HL-60 (cell line): ENCODE results near the gene FCN1.

ENCODE experiments used
- CTCF ChIP-seq: IDR thresholded peaks from one replicate; pipeline ENCODE4 v1.5.1; 2011; ENCODE audit warnings: low read length, control low read depth, inconsistent platforms; ENCODE audit not compliant: insufficient read depth
- GABPA ChIP-seq: IDR thresholded peaks from 2 replicates; pipeline ENCODE4 v1.6.1; 2012; ENCODE audit warnings: low read depth
- POLR2AphosphoS5 ChIP-seq: IDR thresholded peaks from 2 replicates; pipeline ENCODE4 v1.6.1; 2012; ENCODE audit warnings: low read depth
- TF ChIP-seq, protein P1 (sequence below): IDR thresholded peaks from 2 replicates; pipeline ENCODE4 v1.6.1; 2012; ENCODE audit warnings: low read depth; ENCODE audit not compliant: insufficient replicate concordance

DNA sequence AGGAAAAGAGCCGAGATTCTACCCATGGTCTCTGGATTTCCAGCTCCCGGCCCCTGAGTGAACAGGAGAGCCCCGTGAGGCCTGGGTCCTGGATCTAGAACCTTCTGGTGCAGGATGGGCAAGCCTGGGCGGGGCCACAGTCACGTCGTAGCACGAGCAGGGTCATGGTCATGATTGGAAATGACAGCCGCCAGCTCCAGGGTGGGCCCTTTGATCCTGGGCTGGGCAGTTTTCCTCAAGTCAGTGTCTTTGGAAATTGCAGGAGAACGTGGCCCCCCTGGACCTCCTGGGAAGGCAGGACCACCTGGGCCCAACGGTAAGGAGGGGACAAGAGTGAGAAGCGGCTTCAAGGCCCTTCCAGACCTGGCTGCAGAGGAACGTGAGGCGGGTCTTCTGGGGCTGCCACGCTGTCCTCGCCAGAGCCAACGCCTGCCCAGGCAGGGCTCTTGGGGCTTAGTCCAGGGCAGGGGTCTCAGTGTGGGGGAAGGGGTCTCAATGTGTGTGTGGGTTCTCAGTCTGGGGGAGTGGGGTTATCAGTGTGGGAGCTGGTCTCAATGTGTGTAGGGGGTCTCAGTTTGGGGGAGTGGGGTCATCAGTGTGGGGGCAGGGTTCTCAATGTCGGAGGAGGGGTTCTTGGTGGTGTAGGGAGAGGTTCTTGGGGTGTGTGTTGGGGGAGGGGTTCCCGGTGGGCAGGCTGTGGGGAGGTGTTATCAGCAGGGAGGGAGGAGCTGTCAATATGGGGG lies 34.5 kb downstream of the FCN1 start:
- TF ChIP-seq CTCF (no peak), POLR2AphosphoS5 (no peak), GABPA (no peak)
- TF ChIP-seq, protein P1, sequence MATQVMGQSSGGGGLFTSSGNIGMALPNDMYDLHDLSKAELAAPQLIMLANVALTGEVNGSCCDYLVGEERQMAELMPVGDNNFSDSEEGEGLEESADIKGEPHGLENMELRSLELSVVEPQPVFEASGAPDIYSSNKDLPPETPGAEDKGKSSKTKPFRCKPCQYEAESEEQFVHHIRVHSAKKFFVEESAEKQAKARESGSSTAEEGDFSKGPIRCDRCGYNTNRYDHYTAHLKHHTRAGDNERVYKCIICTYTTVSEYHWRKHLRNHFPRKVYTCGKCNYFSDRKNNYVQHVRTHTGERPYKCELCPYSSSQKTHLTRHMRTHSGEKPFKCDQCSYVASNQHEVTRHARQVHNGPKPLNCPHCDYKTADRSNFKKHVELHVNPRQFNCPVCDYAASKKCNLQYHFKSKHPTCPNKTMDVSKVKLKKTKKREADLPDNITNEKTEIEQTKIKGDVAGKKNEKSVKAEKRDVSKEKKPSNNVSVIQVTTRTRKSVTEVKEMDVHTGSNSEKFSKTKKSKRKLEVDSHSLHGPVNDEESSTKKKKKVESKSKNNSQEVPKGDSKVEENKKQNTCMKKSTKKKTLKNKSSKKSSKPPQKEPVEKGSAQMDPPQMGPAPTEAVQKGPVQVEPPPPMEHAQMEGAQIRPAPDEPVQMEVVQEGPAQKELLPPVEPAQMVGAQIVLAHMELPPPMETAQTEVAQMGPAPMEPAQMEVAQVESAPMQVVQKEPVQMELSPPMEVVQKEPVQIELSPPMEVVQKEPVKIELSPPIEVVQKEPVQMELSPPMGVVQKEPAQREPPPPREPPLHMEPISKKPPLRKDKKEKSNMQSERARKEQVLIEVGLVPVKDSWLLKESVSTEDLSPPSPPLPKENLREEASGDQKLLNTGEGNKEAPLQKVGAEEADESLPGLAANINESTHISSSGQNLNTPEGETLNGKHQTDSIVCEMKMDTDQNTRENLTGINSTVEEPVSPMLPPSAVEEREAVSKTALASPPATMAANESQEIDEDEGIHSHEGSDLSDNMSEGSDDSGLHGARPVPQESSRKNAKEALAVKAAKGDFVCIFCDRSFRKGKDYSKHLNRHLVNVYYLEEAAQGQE, result no peak
